Measurements from ENCODE around the gene DYNLT2. TPM values are rescaled to one million over a fixed set of nuclear protein-coding genes. Genes with fewer than 3 reads are reported as not detected.
A peak's percentile ranks its signal among the peaks of the same experiment; 100 is the strongest.

DYNLT2 gene
- total and polyA plus RNA-seq, 2 of the 13 experiments (the other 11 are each of a cell fraction or from before 2014, with no cell fraction given): 2.1 to 4.3 TPM

GRCh38 chr6:169800116-169800667, 48.8 kb upstream of the DYNLT2 start (continued):
- TF ChIP-seq LCORL (IDR thresholded peaks at IDR 0.05) (no peak), LCORL (CRISPR knock-in tag; IDR thresholded peaks at IDR 0.05) (peak; percentile 84; the same call in 1 of the 2 replicates), SNAI1 (CRISPR knock-in tag; IDR thresholded peaks at IDR 0.05; ENCODE audit: borderline replicate concordance) (0 out of 2 replicates have a peak, but pooled peaks have one; percentile 40), NR2F6 (IDR thresholded peaks at IDR 0.05) (no peak), NR2F6 (CRISPR knock-in tag; IDR thresholded peaks at IDR 0.05) (no peak), SP1 (IDR thresholded peaks at IDR 0.05) (no peak), SP1 (CRISPR knock-in tag; IDR thresholded peaks at IDR 0.05) (no peak), HNF4G (IDR thresholded peaks at IDR 0.05; ENCODE audit: borderline replicate concordance, low read depth, low read length) (peak; percentile 78), HNF4G (CRISPR knock-in tag; IDR thresholded peaks at IDR 0.05; ENCODE audit: borderline replicate concordance, low read depth) (no peak), ZNF10 (CRISPR knock-in tag; IDR thresholded peaks at IDR 0.05; ENCODE audit: borderline replicate concordance, low read depth) (no peak), SSRP1 (CRISPR knock-in tag; IDR thresholded peaks at IDR 0.05) (peak; percentile 90; the same call in 1 of the 2 replicates)
- TF ChIP-seq, protein P1, sequence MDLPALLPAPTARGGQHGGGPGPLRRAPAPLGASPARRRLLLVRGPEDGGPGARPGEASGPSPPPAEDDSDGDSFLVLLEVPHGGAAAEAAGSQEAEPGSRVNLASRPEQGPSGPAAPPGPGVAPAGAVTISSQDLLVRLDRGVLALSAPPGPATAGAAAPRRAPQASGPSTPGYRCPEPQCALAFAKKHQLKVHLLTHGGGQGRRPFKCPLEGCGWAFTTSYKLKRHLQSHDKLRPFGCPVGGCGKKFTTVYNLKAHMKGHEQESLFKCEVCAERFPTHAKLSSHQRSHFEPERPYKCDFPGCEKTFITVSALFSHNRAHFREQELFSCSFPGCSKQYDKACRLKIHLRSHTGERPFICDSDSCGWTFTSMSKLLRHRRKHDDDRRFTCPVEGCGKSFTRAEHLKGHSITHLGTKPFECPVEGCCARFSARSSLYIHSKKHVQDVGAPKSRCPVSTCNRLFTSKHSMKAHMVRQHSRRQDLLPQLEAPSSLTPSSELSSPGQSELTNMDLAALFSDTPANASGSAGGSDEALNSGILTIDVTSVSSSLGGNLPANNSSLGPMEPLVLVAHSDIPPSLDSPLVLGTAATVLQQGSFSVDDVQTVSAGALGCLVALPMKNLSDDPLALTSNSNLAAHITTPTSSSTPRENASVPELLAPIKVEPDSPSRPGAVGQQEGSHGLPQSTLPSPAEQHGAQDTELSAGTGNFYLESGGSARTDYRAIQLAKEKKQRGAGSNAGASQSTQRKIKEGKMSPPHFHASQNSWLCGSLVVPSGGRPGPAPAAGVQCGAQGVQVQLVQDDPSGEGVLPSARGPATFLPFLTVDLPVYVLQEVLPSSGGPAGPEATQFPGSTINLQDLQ (CRISPR knock-in tag; IDR thresholded peaks at IDR 0.05): peak; percentile 56; the same call in 1 of the 2 replicates
- TF ChIP-seq, protein P2, sequence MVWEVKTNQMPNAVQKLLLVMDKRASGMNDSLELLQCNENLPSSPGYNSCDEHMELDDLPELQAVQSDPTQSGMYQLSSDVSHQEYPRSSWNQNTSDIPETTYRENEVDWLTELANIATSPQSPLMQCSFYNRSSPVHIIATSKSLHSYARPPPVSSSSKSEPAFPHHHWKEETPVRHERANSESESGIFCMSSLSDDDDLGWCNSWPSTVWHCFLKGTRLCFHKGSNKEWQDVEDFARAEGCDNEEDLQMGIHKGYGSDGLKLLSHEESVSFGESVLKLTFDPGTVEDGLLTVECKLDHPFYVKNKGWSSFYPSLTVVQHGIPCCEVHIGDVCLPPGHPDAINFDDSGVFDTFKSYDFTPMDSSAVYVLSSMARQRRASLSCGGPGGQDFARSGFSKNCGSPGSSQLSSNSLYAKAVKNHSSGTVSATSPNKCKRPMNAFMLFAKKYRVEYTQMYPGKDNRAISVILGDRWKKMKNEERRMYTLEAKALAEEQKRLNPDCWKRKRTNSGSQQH (CRISPR knock-in tag; IDR thresholded peaks at IDR 0.05; ENCODE audit: low read depth): peak; percentile 8; the same call in 1 of the 2 replicates

All from HepG2 (cell line).